Breast epithelium (tissue), 3 donors: ENCODE results near the gene DMP1.

Experiments used
- POLR2A ChIP-seq: fragments of 450-650 bp; IDR thresholded peaks from one replicate; pipeline ENCODE4 v1.6.1; 2016; ENCODE audit warnings: antibody characterized with exemption, mild to moderate bottlenecking, moderate library complexity
- TF ChIP-seq, protein P1 (sequence below), 3 donors: fragments of 450-650 bp; IDR thresholded peaks; one replicate each; pipeline ENCODE4 v1.5.1; 2016 to 2017; ENCODE audit warnings: antibody characterized with exemption in 3 of 3, mild to moderate bottlenecking in 3 of 3, moderate library complexity in 3 of 3

DNA sequence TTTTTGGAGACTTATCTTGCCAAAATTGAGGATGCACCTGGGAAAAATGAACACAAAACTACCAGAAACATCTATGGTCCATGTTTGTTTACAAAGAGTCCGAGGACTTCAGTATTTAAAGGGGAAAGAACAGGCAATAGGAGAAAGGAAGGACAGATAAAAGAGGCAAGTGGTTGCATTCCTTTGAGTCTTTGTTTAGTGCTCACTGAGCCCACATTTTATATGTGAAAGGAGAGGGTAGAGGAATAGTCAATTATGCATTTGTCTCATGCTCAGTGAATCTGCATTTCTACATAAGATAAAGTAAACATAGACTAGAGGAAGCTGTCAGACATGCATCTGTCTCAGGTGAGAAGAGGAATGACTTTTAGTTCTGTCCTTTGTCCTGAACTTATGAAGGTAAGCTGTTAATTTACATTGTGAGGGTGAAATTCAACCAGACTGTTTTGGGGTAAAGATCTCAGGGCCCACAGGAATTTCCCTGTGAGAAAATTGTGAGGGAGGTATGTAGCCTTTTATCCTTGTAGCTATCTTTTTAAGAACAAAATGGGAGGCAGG lies 4.5 kb downstream of the DMP1 start:
- TF ChIP-seq, protein P1, sequence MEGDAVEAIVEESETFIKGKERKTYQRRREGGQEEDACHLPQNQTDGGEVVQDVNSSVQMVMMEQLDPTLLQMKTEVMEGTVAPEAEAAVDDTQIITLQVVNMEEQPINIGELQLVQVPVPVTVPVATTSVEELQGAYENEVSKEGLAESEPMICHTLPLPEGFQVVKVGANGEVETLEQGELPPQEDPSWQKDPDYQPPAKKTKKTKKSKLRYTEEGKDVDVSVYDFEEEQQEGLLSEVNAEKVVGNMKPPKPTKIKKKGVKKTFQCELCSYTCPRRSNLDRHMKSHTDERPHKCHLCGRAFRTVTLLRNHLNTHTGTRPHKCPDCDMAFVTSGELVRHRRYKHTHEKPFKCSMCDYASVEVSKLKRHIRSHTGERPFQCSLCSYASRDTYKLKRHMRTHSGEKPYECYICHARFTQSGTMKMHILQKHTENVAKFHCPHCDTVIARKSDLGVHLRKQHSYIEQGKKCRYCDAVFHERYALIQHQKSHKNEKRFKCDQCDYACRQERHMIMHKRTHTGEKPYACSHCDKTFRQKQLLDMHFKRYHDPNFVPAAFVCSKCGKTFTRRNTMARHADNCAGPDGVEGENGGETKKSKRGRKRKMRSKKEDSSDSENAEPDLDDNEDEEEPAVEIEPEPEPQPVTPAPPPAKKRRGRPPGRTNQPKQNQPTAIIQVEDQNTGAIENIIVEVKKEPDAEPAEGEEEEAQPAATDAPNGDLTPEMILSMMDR (IDR thresholded peaks at IDR 0.05), result no peak
- no peak for TF ChIP-seq POLR2A
